ENCODE data around the gene EPHA10.

DNA sequence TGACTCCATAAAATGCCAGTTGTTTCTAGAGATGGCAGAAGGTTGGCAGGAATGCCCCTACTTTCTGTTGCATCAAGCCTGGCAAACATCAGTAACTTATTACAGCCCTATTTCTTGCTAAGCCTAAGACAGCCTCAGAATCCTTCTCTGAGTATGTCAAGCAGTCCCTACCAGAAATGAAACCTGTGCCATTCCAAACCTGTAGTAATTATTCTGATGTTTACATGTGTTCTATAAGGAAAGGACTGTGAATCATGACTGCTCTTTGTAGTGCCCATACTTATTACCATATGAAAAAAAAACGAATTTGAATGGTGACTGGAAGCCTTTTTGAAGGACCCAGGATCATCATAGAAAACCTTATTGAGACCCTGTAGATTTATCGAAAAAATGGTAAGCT is 67.2 kb downstream of the EPHA10 start:
- TF ChIP-seq CREB1 (CRISPR knock-in tag; IDR thresholded peaks at IDR 0.05): no peak
- no peak for TF ChIP-seq TEAD4 (CRISPR knock-in tag; IDR thresholded peaks at IDR 0.05)
- TF ChIP-seq, protein P1, sequence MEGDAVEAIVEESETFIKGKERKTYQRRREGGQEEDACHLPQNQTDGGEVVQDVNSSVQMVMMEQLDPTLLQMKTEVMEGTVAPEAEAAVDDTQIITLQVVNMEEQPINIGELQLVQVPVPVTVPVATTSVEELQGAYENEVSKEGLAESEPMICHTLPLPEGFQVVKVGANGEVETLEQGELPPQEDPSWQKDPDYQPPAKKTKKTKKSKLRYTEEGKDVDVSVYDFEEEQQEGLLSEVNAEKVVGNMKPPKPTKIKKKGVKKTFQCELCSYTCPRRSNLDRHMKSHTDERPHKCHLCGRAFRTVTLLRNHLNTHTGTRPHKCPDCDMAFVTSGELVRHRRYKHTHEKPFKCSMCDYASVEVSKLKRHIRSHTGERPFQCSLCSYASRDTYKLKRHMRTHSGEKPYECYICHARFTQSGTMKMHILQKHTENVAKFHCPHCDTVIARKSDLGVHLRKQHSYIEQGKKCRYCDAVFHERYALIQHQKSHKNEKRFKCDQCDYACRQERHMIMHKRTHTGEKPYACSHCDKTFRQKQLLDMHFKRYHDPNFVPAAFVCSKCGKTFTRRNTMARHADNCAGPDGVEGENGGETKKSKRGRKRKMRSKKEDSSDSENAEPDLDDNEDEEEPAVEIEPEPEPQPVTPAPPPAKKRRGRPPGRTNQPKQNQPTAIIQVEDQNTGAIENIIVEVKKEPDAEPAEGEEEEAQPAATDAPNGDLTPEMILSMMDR (IDR thresholded peaks at IDR 0.05): no peak
- TF ChIP-seq, protein P2, sequence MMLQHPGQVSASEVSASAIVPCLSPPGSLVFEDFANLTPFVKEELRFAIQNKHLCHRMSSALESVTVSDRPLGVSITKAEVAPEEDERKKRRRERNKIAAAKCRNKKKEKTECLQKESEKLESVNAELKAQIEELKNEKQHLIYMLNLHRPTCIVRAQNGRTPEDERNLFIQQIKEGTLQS (CRISPR knock-in tag; conservative IDR thresholded peaks at IDR 0.05): no peak
- TF ChIP-seq CREM (CRISPR knock-in tag; IDR thresholded peaks at IDR 0.05): no peak
- TF ChIP-seq, protein P3, sequence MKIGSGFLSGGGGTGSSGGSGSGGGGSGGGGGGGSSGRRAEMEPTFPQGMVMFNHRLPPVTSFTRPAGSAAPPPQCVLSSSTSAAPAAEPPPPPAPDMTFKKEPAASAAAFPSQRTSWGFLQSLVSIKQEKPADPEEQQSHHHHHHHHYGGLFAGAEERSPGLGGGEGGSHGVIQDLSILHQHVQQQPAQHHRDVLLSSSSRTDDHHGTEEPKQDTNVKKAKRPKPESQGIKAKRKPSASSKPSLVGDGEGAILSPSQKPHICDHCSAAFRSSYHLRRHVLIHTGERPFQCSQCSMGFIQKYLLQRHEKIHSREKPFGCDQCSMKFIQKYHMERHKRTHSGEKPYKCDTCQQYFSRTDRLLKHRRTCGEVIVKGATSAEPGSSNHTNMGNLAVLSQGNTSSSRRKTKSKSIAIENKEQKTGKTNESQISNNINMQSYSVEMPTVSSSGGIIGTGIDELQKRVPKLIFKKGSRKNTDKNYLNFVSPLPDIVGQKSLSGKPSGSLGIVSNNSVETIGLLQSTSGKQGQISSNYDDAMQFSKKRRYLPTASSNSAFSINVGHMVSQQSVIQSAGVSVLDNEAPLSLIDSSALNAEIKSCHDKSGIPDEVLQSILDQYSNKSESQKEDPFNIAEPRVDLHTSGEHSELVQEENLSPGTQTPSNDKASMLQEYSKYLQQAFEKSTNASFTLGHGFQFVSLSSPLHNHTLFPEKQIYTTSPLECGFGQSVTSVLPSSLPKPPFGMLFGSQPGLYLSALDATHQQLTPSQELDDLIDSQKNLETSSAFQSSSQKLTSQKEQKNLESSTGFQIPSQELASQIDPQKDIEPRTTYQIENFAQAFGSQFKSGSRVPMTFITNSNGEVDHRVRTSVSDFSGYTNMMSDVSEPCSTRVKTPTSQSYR (CRISPR knock-in tag; IDR thresholded peaks at IDR 0.05): no peak
- no peak for TF ChIP-seq EMX1 (CRISPR knock-in tag; IDR thresholded peaks at IDR 0.05)
- no peak for TF ChIP-seq ZNF138 (CRISPR knock-in tag; conservative IDR thresholded peaks at IDR 0.05)
- TF ChIP-seq SP1 (CRISPR knock-in tag; conservative IDR thresholded peaks at IDR 0.05): no peak

Measured in WTC11 (cell line).